AG08395 (cell line): Measurements from ENCODE around the gene RTTN.
A peak's percentile ranks its signal among the peaks of the same experiment; 100 is the strongest.
"Not testable (repeated sequence)": the region's sequence is repeated elsewhere in the genome, so short reads cannot be mapped to it uniquely, and the experiment has no call there.

Experiments used
- DNase-seq: peaks from one replicate; pipeline ENCODE4 v3.0.0; 2012; ENCODE audit warnings: mixed read lengths, low spot score

RTTN gene, protein sequence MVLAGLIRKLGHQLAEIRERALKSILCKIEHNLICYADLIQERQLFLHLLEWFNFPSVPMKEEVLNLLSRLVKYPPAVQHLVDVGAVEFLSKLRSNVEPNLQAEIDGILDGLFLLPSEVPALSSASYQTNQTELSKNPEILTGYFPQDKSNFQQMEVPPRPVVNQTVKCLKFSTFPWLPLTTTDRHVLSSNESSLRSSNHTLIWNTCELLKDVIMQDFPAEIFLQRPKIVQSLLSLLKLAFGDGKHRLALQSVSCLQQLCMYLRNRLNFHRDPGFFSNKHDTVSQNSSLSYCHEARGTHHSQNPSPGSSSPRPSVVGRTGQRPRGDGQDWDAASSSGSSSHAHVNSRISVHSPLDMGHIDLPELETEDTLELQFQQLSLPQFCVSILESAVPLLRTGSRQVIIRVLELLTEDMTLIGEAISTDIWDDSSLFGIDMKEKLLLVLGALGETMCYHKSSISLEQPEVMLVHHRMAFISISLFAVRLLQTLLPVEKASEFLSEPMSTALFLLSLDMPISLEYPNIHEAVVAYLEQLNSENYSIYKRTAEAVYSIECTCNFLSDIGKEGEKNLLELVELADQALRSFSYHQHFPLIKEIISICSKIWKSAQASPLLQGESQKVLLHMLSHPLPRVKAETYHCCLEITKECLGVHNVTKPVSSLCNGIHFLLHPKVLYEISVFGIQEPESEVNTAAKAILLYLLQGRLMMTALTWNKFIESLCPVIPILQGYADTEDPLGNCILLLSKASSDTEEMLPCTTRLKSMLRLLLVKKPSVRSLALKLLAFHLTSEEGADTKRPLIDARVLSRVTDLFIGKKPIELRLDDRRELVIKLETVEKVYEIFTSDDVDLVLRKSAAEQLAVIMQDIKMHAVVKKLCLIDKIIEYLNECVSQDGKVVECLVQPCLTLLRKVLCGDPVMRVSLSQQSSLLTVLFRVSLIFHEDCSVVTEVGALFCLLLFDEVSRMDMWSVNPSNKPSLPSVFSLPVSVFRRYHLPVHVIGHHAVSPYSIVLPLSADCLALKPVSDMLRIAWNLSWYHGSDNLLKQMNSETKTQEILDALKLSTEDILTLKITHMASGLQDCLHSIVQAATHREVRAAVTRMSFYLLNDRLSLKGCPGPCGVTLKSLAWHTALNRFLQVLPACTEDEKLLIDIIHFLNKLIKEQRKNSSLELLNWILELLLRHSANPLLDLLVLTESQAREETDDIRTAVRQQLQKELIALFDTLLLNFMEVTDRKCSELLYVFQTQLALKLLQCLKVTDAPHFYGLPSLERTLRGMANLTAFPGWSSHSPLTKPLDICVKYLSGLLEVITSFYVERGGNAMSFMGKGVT (N-terminal part only)

DNA sequence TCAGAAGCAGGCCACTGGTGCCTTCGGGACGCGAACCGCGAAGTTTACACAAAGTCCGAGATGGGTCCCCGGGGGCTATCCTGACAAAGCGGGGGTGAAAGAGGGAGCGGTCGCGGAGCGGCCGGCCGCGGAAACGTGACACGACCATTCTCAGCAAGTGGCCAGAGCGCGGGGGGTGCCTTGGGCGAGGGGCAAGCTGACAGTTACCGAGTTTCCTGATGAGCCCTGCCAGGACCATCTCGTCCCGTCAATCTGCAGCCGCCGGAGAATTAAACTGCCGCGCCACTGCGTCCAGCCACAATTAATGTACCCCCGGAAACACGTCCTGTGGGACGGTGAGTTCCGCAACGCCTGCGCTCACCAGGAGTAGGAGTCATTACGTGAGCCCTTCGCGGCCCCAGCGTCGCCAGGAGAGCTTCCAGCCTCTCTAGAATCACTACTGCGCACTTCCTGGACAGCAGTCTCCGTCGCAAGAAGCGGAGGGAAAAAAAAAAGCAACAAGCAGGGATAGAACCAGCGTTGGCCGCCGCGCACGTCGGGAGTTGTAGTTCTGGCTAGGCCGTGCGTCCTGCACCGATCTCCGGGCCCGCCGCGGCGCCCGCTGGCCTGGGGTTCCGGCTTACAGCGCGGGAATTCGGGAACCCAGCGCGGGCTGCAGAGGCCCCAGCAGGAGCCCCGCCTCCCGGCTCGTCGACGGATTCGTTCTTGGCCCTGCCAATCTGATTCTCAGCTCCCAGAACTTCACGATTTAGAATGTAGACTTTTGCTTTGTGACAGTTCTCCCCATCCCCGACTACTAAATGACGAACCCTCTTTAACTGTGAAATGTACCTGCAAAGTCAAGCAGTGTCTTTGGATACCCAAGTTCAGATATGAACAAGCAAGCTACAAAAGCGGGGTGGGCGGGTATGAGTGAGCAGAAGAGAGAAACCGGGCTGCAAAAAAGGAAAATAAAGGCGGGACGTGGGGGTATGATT lies at the start of gene RTTN:
RTTN (minus strand) TSS at position 267 of the 977 bp plus-strand sequence; CDS start at position 238, 29 bp downstream.
- DNase-seq: peak; percentile 96

DNA sequence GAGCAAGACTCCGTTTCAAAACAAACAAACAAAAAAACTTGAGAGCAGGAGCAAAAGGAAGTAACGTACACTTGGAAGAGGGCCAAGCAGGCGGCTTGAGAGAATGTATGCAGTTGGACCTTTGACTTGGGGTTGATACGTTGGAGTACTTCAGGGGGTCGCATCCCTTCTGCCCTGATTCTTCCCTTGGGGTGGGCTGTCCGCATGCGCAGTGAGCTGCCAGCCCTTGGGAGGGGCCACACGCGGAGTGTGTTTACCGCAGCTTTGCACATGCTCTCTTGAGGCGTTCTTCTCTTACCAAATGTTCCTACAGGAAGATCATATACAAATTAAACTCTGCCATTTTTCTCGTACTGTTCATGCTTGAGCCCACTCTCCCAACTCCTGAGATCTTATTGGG lies 45.3 kb upstream of the RTTN start:
- no peak for DNase-seq

DNA sequence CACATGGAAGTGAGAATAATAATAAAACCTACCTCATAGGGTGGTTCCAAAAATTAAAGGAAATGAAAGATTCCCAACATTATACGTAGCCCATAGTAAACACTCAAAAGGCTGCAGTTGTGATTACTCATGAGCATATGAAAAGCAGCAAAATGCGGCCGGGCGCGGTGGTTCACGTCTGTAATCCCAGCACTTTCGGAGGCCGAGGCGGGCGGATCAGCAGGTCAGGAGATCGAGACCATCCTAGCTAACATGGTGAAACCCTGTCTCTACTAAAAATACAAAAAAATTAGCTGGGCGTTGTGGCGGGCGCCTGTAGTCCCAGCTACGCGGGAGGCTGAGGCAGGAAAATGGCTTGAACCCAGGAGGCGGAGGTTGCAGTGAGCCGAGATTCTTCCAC lies 44.4 kb upstream of the RTTN start:
- not testable (repeated sequence) for DNase-seq

DNA sequence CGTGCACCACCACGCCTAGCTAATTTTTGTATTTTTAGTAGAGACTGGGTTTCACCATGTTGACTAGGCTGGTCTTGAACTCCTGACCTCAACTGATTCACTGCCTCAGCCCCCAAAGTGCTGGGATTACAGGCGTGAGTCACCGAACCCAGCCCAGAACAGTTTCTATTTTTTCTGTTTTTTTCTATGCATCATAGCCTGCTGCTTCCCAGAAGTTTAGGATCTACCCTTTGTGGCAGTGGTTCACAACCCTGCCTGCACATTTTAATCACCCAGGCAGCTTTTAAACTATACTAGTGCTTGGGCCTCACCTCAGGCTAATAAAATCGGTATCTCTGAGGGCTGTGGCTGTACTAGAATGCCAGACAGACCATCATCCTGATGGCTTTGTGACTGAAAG lies 43.6 kb upstream of the RTTN start:
- peak; percentile 17 for DNase-seq

DNA sequence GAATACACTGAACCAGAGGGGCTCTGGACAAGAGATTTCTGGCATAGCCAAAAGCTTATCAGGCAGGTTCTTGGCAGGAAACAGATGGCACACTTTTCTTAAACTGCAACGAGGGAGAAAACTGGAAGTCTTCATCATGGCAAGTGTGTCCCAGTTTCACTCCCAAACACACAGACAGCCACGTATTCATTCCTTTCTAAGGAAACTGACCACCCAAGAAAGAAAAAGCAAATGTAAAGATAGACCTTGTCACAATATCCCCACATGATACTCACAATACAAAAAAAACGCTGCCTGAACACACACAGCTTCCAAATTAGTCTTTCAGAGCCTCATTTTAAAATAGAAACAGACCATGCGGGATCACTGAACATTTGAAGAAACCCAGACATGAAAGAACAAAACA lies 40.6 kb upstream of the RTTN start:
- no peak for DNase-seq

DNA sequence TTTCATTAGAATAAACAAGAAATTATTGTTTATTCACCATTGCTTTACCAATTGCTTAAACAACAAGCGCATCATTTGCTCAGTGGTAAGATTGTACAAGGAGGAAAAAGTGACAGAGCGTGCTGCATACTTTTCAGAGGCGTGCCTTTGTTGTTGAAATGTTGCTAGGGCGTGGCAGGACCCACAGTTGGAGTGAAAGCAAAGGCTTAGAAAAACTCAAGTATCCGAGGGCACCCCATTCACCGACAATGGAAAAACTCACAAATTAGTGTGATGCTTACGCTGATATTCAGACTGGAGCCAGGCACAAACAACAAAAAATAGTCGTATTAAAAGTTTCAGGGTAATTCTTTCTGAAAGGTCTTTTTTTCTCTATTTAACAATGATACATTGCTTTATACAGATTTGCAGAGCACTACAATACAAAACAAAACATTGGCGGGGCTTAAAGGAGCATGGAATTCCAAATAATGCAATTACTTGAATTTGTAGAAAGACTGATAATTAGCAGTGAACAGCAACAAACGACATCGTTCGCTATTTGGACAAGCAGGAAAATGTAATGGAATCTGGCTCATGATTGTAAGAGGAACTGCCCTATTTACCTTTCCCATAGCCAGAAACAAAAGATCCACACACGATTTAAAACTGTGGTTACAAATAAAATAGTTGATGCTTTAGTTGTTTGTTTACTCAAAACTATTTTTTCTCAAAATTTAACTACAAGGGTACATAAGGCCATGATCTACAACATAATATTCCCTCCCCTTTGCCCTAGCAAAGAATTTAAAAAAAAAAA lies 37.8 kb upstream of the RTTN start:
- no peak for DNase-seq

DNA sequence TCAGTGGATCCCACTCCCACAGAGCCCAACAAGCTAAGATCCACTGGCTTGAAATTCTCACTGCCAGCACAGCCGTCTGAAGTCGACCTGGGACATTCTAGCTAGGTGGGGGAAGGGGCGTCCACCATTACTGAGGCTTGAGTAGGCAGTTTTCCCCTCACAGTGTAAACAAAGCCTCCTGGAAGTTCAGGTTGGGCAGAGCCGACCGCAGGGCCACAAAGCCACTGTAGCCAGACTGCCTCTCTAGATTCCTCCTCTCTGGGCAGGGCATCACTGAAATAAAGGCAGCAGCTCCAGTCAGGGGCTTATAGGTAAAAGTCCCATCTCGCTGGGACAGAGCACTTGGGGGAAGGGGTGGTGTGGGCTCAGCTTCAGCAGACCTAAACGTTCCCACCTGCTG lies 31.4 kb upstream of the RTTN start:
- not testable (repeated sequence) for DNase-seq

DNA sequence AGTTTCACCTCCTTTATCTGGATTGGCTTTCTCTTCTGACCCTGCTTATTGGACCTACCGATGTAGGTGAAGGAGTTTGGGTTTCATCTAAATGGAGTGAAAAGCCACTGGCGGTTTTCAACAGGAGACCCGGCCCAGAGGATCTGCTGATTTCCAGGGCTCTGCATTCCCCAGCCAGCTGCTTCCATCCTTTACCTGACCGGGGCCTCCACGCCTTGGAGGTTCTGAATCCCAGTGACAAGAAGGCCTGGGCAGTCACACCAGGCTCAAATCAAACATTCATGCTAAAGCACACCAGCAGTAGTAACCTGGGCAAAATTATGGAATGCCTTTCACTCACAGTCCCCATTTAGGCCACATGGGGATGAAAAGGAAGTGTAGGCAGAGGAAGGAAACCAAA lies 30.0 kb upstream of the RTTN start:
- DNase-seq: no peak

DNA sequence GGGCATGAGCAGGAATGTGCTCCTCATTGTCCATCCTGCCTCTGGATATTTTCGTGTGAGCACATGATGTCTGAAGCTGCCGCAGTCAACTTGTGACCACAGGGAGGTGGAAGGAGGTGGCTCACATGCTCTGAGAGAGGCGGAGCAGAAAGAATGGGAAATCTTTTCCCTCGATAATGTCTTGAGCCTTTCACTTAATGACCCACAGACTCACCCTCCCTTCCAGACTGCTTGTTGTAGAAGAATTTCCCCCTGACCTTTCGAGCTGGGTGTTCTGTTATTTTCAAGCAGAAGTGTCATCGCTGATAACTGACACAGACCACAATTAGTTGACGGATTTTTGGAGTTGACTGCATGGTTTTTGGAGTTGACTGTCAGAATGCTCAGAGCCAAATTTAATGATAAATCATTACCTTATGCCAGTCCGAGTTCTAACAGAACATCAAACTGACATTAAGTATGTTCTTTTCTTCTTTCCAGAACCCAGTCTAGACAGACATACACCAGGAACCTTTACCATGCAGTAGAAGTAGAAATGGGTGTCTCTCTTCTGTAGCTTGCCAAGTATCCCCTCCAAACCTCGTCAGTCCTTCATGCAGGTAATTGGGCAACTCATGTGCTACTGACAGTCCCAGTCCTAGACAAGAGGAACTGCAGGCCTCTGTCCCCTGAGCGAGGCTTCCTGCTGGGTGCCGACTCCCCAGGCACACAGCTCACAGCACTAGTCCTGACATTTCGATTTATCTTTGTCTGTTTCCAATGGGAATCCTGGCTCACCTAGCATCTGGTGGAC lies 29.4 kb upstream of the RTTN start:
- DNase-seq: peak; percentile 76

DNA sequence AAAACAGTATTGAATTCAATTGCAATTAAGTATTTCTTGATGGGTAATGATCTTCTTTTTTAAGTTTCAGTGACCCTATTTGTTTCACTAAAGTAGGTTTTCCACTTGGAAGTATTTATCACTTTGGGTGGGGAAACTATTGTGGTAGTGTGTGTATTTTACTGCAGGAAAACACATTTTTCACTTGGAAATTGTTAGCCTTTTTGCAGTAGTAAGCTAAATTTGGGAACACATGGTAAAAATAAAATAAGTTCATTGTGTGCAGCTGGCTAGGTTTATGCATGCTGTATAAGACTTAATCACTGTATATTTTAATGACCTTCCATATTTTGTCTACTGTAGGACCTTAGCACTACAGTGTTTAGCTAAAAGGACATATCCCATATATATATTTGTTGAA lies 28.5 kb upstream of the RTTN start:
- no peak for DNase-seq

DNA sequence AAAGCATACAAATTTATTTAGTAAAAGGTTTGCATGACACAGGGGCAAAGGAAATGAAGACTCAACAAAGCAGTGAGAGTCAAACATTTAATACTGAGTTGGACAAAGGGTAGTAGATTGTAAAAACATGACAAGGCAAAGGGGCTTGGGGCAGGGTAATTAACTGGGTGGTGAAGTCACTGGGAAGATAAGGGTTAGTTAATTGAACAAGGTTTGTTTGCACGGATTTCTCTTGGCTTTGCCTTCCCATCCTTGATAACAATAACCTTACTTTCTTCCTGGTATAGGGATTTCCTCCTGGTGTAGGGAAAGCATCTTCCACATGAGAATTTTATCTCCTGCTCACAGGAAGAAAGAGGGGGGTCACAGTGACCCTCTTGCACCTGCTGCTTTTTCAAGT lies 26.8 kb upstream of the RTTN start:
- DNase-seq: no peak

DNA sequence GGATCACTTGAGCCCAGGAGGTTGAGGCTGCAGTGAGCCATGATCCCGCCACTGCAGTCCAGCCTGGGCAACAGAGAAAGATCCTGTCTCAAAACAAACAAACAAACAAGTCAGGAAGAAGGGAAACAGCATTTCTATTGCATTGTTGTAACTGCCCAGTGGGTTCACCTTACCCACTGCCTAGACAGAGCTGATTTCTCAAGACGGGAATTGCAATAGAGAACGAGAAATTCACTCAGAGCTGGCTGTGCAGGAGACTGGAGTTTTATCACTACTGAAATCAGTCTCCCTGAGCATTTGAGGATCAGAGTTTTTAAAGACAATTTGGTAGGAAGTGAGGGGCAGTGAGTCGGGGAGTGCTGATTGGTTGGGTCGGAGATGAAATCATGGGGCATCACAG lies 24.2 kb upstream of the RTTN start:
- no peak for DNase-seq

DNA sequence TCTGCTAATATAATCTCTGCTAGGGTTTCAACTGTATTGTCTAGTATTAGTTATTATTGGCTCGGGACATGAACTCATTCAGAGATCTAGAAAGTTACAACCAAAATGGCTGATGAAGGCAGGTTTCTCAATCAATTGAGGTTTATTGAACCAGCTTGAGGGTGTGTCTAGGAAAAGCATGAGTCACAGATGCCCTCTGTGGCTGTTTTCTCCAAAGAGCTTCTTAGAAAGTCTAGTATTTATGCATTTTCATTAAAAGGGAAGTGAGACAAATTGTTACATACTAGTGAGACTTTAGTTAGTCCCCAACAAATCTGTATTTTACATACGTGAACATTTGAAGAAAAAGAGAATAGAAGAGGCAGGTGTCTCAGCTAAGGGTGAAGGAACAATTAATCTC lies 23.0 kb upstream of the RTTN start:
- DNase-seq: no peak

DNA sequence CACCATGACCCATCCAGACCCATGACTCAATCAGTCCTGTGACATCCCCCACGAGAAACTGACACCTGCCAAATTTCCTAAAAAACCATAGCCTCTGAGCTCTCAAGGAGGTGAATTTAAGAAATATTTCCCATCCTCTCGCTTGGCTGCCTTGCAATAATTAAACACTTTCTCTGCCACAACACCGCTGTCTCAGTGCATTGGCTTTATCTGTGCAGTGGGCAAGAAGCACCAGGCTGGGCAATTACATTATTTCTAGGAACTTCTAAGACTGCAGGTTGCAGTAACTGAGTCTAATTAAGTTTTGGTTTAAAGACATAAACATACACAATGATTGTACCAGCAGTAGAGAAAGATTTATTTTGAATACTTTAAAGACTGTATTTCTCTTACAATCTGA lies 22.0 kb upstream of the RTTN start:
- DNase-seq: no peak

DNA sequence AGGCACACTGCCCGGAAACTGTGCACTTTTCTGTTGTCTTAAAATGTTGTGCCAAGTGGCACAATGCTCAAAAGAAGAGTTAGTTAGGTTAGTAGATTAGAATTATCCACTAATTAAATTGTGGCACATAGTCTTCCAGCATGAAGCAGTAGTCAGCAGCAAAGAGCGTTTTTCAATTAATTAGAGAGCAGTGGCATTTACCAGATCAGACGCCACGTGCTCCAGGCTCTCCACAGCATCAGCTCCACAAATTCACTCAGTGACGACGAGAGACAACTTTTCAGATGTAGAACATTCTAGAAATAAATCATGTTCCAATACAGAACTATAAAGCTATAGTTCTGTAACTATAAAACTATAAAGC lies 16.4 kb upstream of the RTTN start:
- no peak for DNase-seq

DNA sequence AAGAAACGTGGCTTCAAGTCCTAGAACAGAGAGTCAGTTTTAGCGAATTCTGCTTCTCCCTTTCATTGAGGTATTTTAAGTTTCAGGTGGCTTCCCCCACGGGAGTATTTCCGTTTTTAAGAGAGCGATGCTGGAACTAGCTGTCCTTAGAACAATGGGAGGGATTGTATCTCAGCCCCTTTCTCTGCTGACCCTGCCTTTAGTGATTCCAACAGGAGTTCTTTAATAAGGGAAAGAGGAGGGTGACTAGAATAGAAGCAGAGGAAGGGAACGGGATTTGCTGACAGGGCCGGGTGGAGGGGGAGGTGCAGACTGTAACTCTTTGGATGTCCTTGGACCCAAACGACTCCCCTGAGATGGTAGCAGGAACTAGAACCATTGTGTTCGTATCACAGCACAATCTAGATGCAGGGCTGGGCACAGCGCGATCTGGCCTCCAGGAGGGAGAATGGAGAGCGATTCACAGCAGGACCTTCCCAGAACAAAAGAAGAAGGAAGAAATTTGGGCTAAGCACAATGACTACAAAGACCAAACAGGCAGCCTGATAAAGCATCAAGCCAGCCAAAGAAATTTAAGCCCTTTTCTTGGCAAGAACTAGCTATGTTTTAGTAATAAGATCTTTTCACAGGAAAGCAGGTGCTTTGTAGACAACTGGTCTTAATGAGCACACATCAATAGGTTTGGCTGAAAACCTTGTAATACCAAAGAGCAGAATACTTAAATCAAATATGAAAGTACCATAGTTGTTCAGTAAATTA lies 15.8 kb upstream of the RTTN start:
- no peak for DNase-seq

DNA sequence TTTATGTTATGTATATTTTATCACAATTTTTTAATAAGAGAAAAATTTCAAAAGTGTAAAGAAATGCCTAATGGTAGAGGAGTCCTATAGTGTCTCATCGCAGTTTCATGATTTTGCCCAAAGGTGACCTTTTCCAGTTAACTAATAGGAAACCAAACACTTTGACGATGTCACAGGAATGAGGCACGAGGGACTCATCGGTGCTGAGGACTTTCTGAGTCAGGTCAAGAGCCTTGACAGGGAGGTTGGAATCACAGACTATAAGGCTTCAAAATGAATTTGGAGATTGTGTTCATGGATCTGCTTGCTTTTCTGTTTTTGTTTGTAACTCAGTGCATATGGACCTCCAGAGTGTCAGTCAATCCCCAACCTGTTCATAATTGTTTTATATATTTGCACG lies 15.1 kb upstream of the RTTN start:
- no peak for DNase-seq

DNA sequence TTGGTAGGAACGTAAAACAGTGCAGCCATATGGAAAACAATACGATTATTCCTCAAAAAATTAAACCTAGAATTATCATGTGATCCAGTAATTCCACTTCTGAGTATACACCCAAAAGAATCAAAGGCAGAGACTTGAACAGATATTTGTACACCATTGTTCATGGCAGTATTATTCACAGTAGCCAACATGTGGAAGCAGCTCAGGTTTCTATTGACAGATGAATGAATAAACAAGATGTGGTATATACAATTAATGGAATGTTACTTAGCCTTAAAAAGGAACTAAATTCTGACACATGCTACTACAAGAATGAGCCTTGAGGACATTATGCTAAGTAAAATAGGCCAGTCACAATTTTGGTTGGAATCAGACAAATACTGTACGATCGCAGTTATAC lies 14.2 kb upstream of the RTTN start:
- no peak for DNase-seq

DNA sequence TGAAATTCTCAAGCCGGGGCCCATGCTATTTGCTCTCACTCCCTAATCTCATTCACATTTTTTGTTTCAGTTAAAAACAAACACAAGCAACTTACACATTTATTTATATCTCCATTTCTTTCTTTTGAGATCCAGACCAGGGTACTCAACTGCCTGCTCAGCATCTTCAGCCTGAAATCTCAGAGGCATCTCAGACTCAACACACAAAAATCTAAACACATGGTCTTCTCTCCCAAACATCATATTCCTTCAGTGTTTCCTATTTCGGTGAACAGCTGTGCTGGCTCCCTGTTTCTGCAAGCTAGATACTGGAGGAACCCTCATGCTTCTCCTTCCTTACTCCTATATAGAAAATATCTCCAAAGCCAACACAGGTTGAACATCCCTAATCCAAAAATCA lies 11.3 kb upstream of the RTTN start:
- DNase-seq: no peak
